Stomach smooth muscle (tissue), 2 donors: ENCODE measurements around the gene AAGAB.

Experiments used
- H3K27ac ChIP-seq: one replicate; pipeline ENCODE4 v1.7.0; 2013; ENCODE audit warnings: mild to moderate bottlenecking, low read length, inconsistent platforms
- H3K27me3 ChIP-seq, 2 donors: one replicate each; pipeline ENCODE4 v1.7.0; 2013; ENCODE audit warnings: low read length in 2 of 2; ENCODE audit not compliant: insufficient read depth in 2 of 2, control insufficient read depth in 1 of 2
- H3K36me3 ChIP-seq, 2 donors: one replicate each; pipeline ENCODE4 v1.7.0; 2013; ENCODE audit warnings: low read length in 2 of 2; ENCODE audit not compliant: control insufficient read depth in 2 of 2, insufficient read depth in 2 of 2
- H3K4me1 ChIP-seq: one replicate; pipeline ENCODE4 v1.7.0; 2013; ENCODE audit warnings: low read length; ENCODE audit not compliant: control insufficient read depth, insufficient read depth
- H3K4me3 ChIP-seq, 2 donors: one replicate each; pipeline ENCODE4 v1.7.0; 2013; ENCODE audit warnings: low read length in 2 of 2
- H3K9ac ChIP-seq, 2 donors: one replicate each; pipeline ENCODE4 v1.7.0; 2013; ENCODE audit warnings: low read length in 2 of 2, mild to moderate bottlenecking in 1 of 2
- H3K9me3 ChIP-seq, 2 donors: one replicate each; pipeline ENCODE4 v1.7.0; 2013; ENCODE audit warnings: low read length in 2 of 2; ENCODE audit not compliant: control insufficient read depth in 2 of 2
- donor health status: healthy.
- donor health status: Pancreatic carcinoma.

AAGAB gene

GRCh38 chr15:67172172-67172571, 82.3 kb downstream of the AAGAB start:
- H3K4me1 ChIP-seq, result peaks cover 35% of the 10 kb centered on the region
- no peak overlapping the region for H3K27ac ChIP-seq
- no peaks in the 10 kb centered on the region for H3K9me3 ChIP-seq
- H3K4me3 ChIP-seq, result no peak overlapping the region
- no peaks in the 10 kb centered on the region for H3K27me3 ChIP-seq
- H3K36me3 ChIP-seq, result peaks cover 9 to 19% of the 10 kb centered on the region in 2 donors
- H3K9ac ChIP-seq, result no peak overlapping the region

GRCh38 chr15:67171471-67171870, 83.0 kb downstream of the AAGAB start:
- Histone ChIP-seq H3K9me3 (no peaks in the 10 kb centered on the region), H3K27ac (no peak overlapping the region), H3K36me3 (peaks cover 14 to 25% of the 10 kb centered on the region in 2 donors), H3K4me3 (no peak overlapping the region), H3K9ac (no peak overlapping the region), H3K4me1 (peaks cover 34% of the 10 kb centered on the region), H3K27me3 (no peaks in the 10 kb centered on the region)

- Histone ChIP-seq H3K4me1 (peaks cover 25% of the 10 kb centered on the region), H3K27me3 (no peaks in the 10 kb centered on the region), H3K36me3 (peaks cover 18 to 29% of the 10 kb centered on the region in 2 donors), H3K27ac (no peak overlapping the region), H3K9me3 (no peaks in the 10 kb centered on the region), H3K9ac (no peak overlapping the region), H3K4me3 (no peak overlapping the region)
Observed at GRCh38 chr15:67170143-67170925, 84.1 kb downstream of the AAGAB start.

GRCh38 chr15:67168694-67169093, 85.8 kb downstream of the AAGAB start:
- peaks cover 27% of the 10 kb centered on the region for H3K4me1 ChIP-seq
- no peaks in the 10 kb centered on the region for H3K9me3 ChIP-seq
- no peak overlapping the region for H3K4me3 ChIP-seq
- no peak overlapping the region for H3K27ac ChIP-seq
- H3K9ac ChIP-seq, result no peak overlapping the region
- H3K27me3 ChIP-seq, result no peaks in the 10 kb centered on the region
- H3K36me3 ChIP-seq, result peaks cover 18 to 29% of the 10 kb centered on the region in 2 donors

- no peak overlapping the region for H3K27ac ChIP-seq
- no peak overlapping the region for H3K9ac ChIP-seq
- H3K4me1 ChIP-seq, result peaks cover 27% of the 10 kb centered on the region
- peaks cover 16 to 26% of the 10 kb centered on the region in 2 donors for H3K36me3 ChIP-seq
- no peaks in the 10 kb centered on the region for H3K9me3 ChIP-seq
- no peaks in the 10 kb centered on the region for H3K27me3 ChIP-seq
- no peak overlapping the region for H3K4me3 ChIP-seq
Observed at GRCh38 chr15:67167091-67167490, 87.4 kb downstream of the AAGAB start.

- H3K4me3 ChIP-seq, result no peak overlapping the region
- H3K36me3 ChIP-seq, result peaks cover 13 to 26% of the 10 kb centered on the region in 2 donors
- no peak overlapping the region for H3K9ac ChIP-seq
- H3K27ac ChIP-seq, result no peak overlapping the region
- no peaks in the 10 kb centered on the region for H3K27me3 ChIP-seq
- no peaks in the 10 kb centered on the region for H3K9me3 ChIP-seq
- peaks cover 30% of the 10 kb centered on the region for H3K4me1 ChIP-seq
Observed at GRCh38 chr15:67166280-67167009, 88.0 kb downstream of the AAGAB start.

GRCh38 chr15:67165254-67166253, 88.9 kb downstream of the AAGAB start:
- H3K9me3 ChIP-seq, result no peaks in the 10 kb centered on the region
- no peak overlapping the region for H3K9ac ChIP-seq
- no peaks in the 10 kb centered on the region for H3K27me3 ChIP-seq
- peaks cover 11 to 21% of the 10 kb centered on the region in 2 donors for H3K36me3 ChIP-seq
- no peak overlapping the region for H3K27ac ChIP-seq
- no peak overlapping the region for H3K4me3 ChIP-seq
- H3K4me1 ChIP-seq, result peaks cover 32% of the 10 kb centered on the region

GRCh38 chr15:67164811-67165253, 89.6 kb downstream of the AAGAB start:
- Histone ChIP-seq H3K4me1 (peaks cover 32% of the 10 kb centered on the region), H3K36me3 (peaks cover 8 to 18% of the 10 kb centered on the region in 2 donors), H3K27ac (no peak overlapping the region), H3K9me3 (no peaks in the 10 kb centered on the region), H3K27me3 (no peaks in the 10 kb centered on the region), H3K4me3 (no peak overlapping the region), H3K9ac (no peak overlapping the region)

GRCh38 chr15:67164401-67164791, 90.1 kb downstream of the AAGAB start:
- Histone ChIP-seq H3K9ac (no peak overlapping the region), H3K9me3 (no peaks in the 10 kb centered on the region), H3K27ac (no peak overlapping the region), H3K4me3 (no peak overlapping the region), H3K36me3 (peaks cover 8 to 18% of the 10 kb centered on the region in 2 donors), H3K4me1 (peaks cover 32% of the 10 kb centered on the region), H3K27me3 (no peaks in the 10 kb centered on the region)

GRCh38 chr15:67163180-67163579, 91.3 kb downstream of the AAGAB start:
- Histone ChIP-seq H3K4me1 (peaks cover 28% of the 10 kb centered on the region), H3K36me3 (peaks cover 8 to 12% of the 10 kb centered on the region in 2 donors), H3K9me3 (no peaks in the 10 kb centered on the region), H3K9ac (no peak overlapping the region), H3K4me3 (no peak overlapping the region), H3K27ac (no peak overlapping the region), H3K27me3 (no peaks in the 10 kb centered on the region)
